Colonic mucosa (tissue), 4 donors: Measurements from ENCODE around the gene ASCC3. TPM values are rescaled to one million over a fixed set of nuclear protein-coding genes. Genes with fewer than 3 reads are reported as not detected.

Experiments used
- DNase-seq: peaks from one replicate; pipeline ENCODE4 v3.0.0-alpha.2; 2020
- H3K27ac ChIP-seq: fragments of 200-600 bp; one replicate; pipeline ENCODE4 v1.8.0; 2021
- H3K27me3 ChIP-seq: fragments of 200-600 bp; one replicate; pipeline ENCODE4 v1.8.0; 2021
- H3K36me3 ChIP-seq: fragments of 200-600 bp; one replicate; pipeline ENCODE4 v1.8.0; 2021
- H3K4me1 ChIP-seq: fragments of 200-600 bp; one replicate; pipeline ENCODE4 v1.8.0; 2021; ENCODE audit warnings: mild to moderate bottlenecking
- H3K4me3 ChIP-seq: fragments of 200-600 bp; one replicate; pipeline ENCODE4 v1.8.0; 2021
- H3K9ac ChIP-seq, 2 donors: one replicate each; pipeline ENCODE4 v1.7.0; 2013; ENCODE audit warnings: control low read depth in 2 of 2, low read depth in 2 of 2, low read length in 2 of 2
- H3K9me3 ChIP-seq: fragments of 200-600 bp; one replicate; pipeline ENCODE4 v1.8.0; 2021
- intact Hi-C: fragments of 100-400 bp; cut with DNase I; formaldehyde crosslinking; loops from one replicate; pipeline ENCODE4 v1.14.1; 2022
- total RNA-seq, 2 donors: library from RNA; stranded (reverse); fragmentation: NEBNext Ultra II Directional in 1 of 2; extraction: Animal tissue kit (Norgen Biotek cat#: 25700) in 1 of 2; gene quantifications; one replicate each; pipeline ENCODE4 v1.2.1, GENCODE V29; 2021
- TF ChIP-seq, protein P1 (sequence below): fragments of 200-600 bp; IDR thresholded peaks from one replicate; pipeline ENCODE4 v1.8.0; 2022; ENCODE audit warnings: antibody characterized with exemption, mild to moderate bottlenecking
- donor health status: healthy.
- donor health status: DM: no; HTN: no; CAD: no.
- donor health status: DM: no; HTN: no; CAD: no.

ASCC3 gene
- total RNA-seq, 2 donors from 2014 or later, result 33.7 to 41.9 TPM

DNA sequence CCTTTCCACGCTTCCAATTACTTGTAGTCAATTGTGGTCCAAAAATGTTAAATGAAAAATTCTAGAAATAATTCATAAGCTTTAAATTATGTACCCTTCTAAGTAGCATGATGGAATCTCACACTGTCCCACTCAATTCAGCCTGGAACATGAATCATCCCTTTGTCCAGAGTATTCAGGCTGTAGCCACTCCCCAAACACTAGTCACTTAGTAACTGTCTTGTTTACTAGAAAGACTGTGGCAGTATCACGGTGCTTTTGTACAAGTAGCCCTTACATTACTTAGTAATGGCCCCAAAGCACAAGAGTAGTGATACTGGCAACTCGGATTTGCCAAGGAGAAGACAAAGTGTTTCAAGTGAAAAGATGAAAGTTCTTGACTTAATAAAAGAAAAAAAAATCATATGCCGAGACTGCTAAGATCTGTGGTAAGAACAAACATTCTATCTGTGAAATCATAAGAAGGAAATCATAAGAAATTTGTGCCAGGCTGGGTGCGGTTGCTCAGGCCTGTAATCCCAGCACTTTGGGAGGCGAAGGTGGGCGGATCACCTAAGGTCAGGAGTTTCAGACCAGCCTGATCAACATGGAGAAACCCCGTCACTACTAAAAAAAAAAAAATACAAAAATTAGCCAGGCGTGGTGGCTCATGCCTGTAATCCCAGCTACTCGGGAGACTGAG is 247.9 kb downstream of the ASCC3 start:
- intact Hi-C loops, result no loop called here
- DNase-seq, result no peak
- H3K9me3 ChIP-seq, result no peaks in the 10 kb centered on the region

DNA sequence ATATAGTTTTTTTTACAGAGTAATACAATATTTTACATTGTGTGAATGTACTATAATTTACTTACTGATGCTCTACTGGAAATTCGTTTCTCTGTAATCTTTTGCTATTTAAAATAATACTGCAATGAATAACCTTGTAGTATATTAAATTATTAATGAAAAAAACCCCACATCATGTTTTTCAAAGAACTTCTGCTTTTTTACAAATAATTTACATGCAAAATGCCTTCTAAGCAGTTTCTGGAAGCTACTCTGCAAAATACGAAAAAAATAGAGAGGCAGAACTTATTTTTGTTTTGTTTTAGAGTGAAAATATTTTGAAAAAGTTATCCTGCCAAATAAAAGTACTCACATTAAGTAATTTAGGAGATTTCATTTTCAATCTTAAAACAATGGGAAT is 250.6 kb downstream of the ASCC3 start:
- no peaks in the 10 kb centered on the region for H3K27me3 ChIP-seq
- DNase-seq, result no peak

More for the DNA sequence above, 247.9 kb downstream of the ASCC3 start:
- Histone ChIP-seq H3K27ac (no peak overlapping the region), H3K4me3 (no peak overlapping the region), H3K4me1 (no peaks in the 10 kb centered on the region), H3K36me3 (no peaks in the 10 kb centered on the region), H3K9ac (no peak overlapping the region), H3K27me3 (no peaks in the 10 kb centered on the region)
- TF ChIP-seq, protein P1, sequence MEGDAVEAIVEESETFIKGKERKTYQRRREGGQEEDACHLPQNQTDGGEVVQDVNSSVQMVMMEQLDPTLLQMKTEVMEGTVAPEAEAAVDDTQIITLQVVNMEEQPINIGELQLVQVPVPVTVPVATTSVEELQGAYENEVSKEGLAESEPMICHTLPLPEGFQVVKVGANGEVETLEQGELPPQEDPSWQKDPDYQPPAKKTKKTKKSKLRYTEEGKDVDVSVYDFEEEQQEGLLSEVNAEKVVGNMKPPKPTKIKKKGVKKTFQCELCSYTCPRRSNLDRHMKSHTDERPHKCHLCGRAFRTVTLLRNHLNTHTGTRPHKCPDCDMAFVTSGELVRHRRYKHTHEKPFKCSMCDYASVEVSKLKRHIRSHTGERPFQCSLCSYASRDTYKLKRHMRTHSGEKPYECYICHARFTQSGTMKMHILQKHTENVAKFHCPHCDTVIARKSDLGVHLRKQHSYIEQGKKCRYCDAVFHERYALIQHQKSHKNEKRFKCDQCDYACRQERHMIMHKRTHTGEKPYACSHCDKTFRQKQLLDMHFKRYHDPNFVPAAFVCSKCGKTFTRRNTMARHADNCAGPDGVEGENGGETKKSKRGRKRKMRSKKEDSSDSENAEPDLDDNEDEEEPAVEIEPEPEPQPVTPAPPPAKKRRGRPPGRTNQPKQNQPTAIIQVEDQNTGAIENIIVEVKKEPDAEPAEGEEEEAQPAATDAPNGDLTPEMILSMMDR, result no peak

GRCh38 chr6:100627911-100628758 is 253.0 kb downstream of the ASCC3 start:
- intact Hi-C loops, result no loop called here
- Histone ChIP-seq H3K9me3 (no peaks in the 10 kb centered on the region), H3K36me3 (no peaks in the 10 kb centered on the region), H3K9ac (no peak overlapping the region), H3K27me3 (no peaks in the 10 kb centered on the region), H3K27ac (no peak overlapping the region), H3K4me1 (no peaks in the 10 kb centered on the region), H3K4me3 (no peak overlapping the region)
- TF ChIP-seq, protein P1, result no peak
- DNase-seq, result no peak

More for the DNA sequence above, 250.6 kb downstream of the ASCC3 start:
- TF ChIP-seq, protein P1, result no peak
- no peak overlapping the region for H3K27ac ChIP-seq
- no peaks in the 10 kb centered on the region for H3K36me3 ChIP-seq
- no peaks in the 10 kb centered on the region for H3K4me1 ChIP-seq
- intact Hi-C loops, result no loop called here
- no peak overlapping the region for H3K4me3 ChIP-seq
- H3K9me3 ChIP-seq, result no peaks in the 10 kb centered on the region
- no peak overlapping the region for H3K9ac ChIP-seq

DNA sequence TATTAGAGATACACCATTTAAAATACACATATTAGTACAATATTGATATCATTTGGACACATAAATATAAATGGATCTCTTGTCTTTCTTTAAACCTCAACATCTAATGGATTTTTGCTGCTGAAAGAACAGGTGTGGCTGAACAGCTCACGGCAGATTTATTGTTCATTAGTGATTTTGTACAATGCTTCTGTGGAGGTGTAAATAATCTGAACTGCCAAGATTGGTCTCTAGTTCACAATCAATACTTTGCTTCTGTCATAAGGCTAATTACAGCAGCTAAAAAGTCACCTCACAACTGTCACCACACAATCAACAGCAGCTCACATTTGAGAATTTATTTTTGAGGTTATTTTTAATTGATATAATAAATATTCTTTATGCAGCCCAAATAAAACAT is 254.4 kb downstream of the ASCC3 start:
- intact Hi-C loops, result no loop called here
- Histone ChIP-seq H3K4me3 (no peak overlapping the region), H3K27me3 (no peaks in the 10 kb centered on the region), H3K36me3 (no peaks in the 10 kb centered on the region), H3K4me1 (no peaks in the 10 kb centered on the region), H3K9me3 (no peaks in the 10 kb centered on the region), H3K9ac (no peak overlapping the region), H3K27ac (no peak overlapping the region)
- DNase-seq, result no peak
- TF ChIP-seq, protein P1, result no peak

- Histone ChIP-seq H3K4me3 (no peak overlapping the region), H3K4me1 (no peaks in the 10 kb centered on the region), H3K36me3 (no peaks in the 10 kb centered on the region), H3K27me3 (no peaks in the 10 kb centered on the region), H3K27ac (no peak overlapping the region), H3K9me3 (no peaks in the 10 kb centered on the region), H3K9ac (no peak overlapping the region)
- TF ChIP-seq, protein P1, result no peak
- DNase-seq, result no peak
- intact Hi-C loops, result no loop called here
Measured at GRCh38 chr6:100622907-100623692, 258.0 kb downstream of the ASCC3 start.
